Lung microvascular endothelial cell (primary cell): ENCODE measurements around the gene MOXD1. TPM values are rescaled to one million over a fixed set of nuclear protein-coding genes. Genes with fewer than 3 reads are reported as not detected.

Experiments used
- DNase-seq, 2 donors: peaks; one replicate each; pipeline versions ENCODE4 v3.0.0 to v3.0.0-alpha.2; 2010; ENCODE audit warnings: low read depth in 2 of 2
- total RNA-seq: library from RNA; depleted of rRNA; stranded (reverse); fragments of >200 nt; gene quantifications from 2 replicates; pipeline ENCODE4 v1.2.1, GENCODE V29; 2014

MOXD1 gene
- total RNA-seq, 1 donor from 2014 or later: under 0.01 TPM

DNA sequence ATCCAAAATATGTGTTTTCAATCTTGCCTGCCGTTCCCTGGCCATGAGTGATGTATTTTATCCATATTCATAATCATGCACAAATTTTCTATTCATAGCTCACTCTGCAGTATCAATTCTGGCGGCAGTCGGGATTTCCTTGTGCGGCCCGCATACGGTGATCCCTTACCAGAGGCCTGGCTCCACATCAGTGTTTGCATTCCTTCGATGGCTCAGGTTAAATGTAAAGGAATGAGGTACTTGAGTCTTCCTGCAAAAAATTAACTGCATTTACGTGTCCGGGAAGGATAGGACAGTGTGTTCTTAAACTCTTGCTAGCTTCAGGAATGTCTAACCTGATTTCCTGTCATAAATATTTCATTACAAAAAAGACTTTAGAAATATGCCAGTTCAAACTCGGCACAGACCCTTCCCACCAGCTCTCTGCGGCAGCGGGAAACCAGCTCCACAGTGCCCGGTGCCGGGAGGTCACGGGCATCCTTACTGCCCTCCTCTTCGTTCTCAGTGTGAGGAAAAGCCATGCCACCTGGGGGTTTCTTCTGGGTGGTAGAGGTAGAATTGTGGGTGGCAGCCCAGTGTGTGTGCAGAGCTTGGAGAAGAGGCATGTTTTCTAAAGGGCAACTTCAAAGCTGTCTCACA is 154.5 kb downstream of the MOXD1 start:
- no peak for DNase-seq

- DNase-seq: no peak
Measured at GRCh38 chr6:132246120-132246617, 155.1 kb downstream of the MOXD1 start.

Other genes starting within 250 kb of the MOXD1 start
- gene STX7, start 111.6 kb upstream of the MOXD1 start, total RNA-seq: 19.8 and 52.0 TPM in 2 replicates
- not detected in 2 replicates for gene TAAR9, start 136.8 kb upstream of the MOXD1 start, total RNA-seq
- gene TAAR8, start 151.2 kb upstream of the MOXD1 start, total RNA-seq: not detected in 2 replicates
- not detected in 2 replicates for gene TAAR6, start 168.8 kb upstream of the MOXD1 start, total RNA-seq
- not detected in 2 replicates for gene TAAR5, start 188.3 kb upstream of the MOXD1 start, total RNA-seq
- not detected in 2 replicates for gene TAAR2, start 222.8 kb upstream of the MOXD1 start, total RNA-seq